Stomach (tissue), 9 donors: Measurements from ENCODE around the gene EEFSEC. TPM values are rescaled to one million over a fixed set of nuclear protein-coding genes. Genes with fewer than 3 reads are reported as not detected.

Experiments
- DNase-seq, 2 donors: peaks; one replicate each; pipeline versions ENCODE4 v3.0.0 to v3.0.0-alpha.2; 2013 to 2019
- H3K27ac ChIP-seq, 5 donors: fragments of 200-600 bp in 4 of 5; sonication (generic) in 4 of 5; one replicate each; pipeline ENCODE4 v1.5.1; 2013 to 2019; ENCODE audit warnings: mild to moderate bottlenecking in 1 of 5, moderate library complexity in 1 of 5
- H3K27me3 ChIP-seq, 3 donors: fragments of 200-600 bp; sonication (generic); one replicate each; pipeline ENCODE4 v1.5.1; 2017 to 2019; ENCODE audit warnings: mixed run types in 1 of 3
- H3K36me3 ChIP-seq, 4 donors: fragments of 200-600 bp; sonication (generic); 1 replicate in 3 of 4; 2 replicates in 1 of 4; pipeline ENCODE4 v1.5.1; 2016 to 2019
- H3K4me1 ChIP-seq, 4 donors: fragments of 200-600 bp; sonication (generic); one replicate each; pipeline ENCODE4 v1.5.1; 2016 to 2019
- H3K4me3 ChIP-seq, 4 donors: fragments of 200-600 bp; sonication (generic) in 3 of 4; one replicate each; pipeline ENCODE4 v1.5.1; 2016 to 2019; ENCODE audit warnings: mild to moderate bottlenecking in 1 of 4
- H3K9me3 ChIP-seq, 4 donors: fragments of 200-600 bp; sonication (generic); one replicate each; pipeline ENCODE4 v1.5.1; 2016 to 2019
- CTCF ChIP-seq, 7 experiments: fragments of 450-650 bp in 4 of 7; fragments of 200-600 bp in 3 of 7; sonication (generic) in 3 of 7; IDR thresholded peaks; one replicate each; pipeline ENCODE4 v1.5.1; 2016 to 2019; ENCODE audit warnings: antibody characterized with exemption in 7 of 7, control low read depth in 2 of 7, mild to moderate bottlenecking in 1 of 7
- EP300 ChIP-seq: sonication (generic); formaldehyde crosslinking; IDR thresholded peaks from one replicate; pipeline ENCODE4 v1.6.1; 2017; ENCODE audit warnings: antibody characterized with exemption
- POLR2A ChIP-seq, 4 donors: fragments of 450-650 bp; IDR thresholded peaks; one replicate each; pipeline ENCODE4 v1.6.1; 2016; ENCODE audit warnings: antibody characterized with exemption in 4 of 4, control low read depth in 2 of 4, mild to moderate bottlenecking in 1 of 4, moderate library complexity in 1 of 4
- POLR2AphosphoS5 ChIP-seq, 3 donors: sonication (generic); formaldehyde crosslinking; IDR thresholded peaks; one replicate each; pipeline ENCODE4 v1.6.1; 2016; ENCODE audit warnings: antibody characterized with exemption in 3 of 3
- WGBS, 5 donors: extraction: QIAGEN DNeasy Blood & Tissue Kit in 3 of 5; methylation state at CpG; one replicate each; pipeline versions ENCODE4 v1.1.5 to v1.1.7; 2013 to 2018; 5-methylcytosine and 5-hydroxymethylcytosine counted together
- intact Hi-C: fragments of 100-400 bp; cut with DNase I; formaldehyde crosslinking; loops from one replicate; pipeline ENCODE4 v1.15.1; 2023; ENCODE audit warnings: low total_unique reads
- polyA plus RNA-seq, 3 donors: library from polyadenylated mRNA; stranded (reverse); fragments of 200-250 nt; gene quantifications; one replicate each; pipeline ENCODE4 v1.2.3, GENCODE V29; 2013
- total RNA-seq, 5 donors: library from RNA; depleted of rRNA; stranded (reverse); fragments of >200 nt; gene quantifications; one replicate each; pipeline versions ENCODE4 v1.1.0 to v1.2.3, GENCODE V29; 2014 to 2016
- donor health status: healthy with polysubstance abuse.
- donor health status: Bipolar disorder and iron deficiency.
- donor health status: healthy.

EEFSEC gene
- total and polyA plus RNA-seq, 8 donors: 5.0 to 39.1 (median 13.2) TPM

GRCh38 chr3:128315313-128315712 lies 162.0 kb downstream of the EEFSEC start:
- no peak for TF ChIP-seq EP300
- TF ChIP-seq POLR2AphosphoS5 (IDR thresholded peaks at IDR 0.05): no peak
- Histone ChIP-seq H3K9me3 (no peaks in the 10 kb centered on the region), H3K27me3 (no peaks in the 10 kb centered on the region), H3K4me1 (peaks cover 0 to 16% (median 2%) of the 10 kb centered on the region in 4 donors), H3K36me3 (peaks cover 0 to 17% (median 13%) of the 10 kb centered on the region in 4 donors), H3K27ac (no peak overlapping the region), H3K4me3 (no peak overlapping the region)
- DNase-seq: no peak
- 89 to 100% (median 94%) methylated on average over 2 of the region's 2 CpGs for WGBS, 5 donors
- intact Hi-C loops: no loop called here

GRCh38 chr3:128316481-128316891 lies 163.2 kb downstream of the EEFSEC start:
- 67 to 89% (median 84%) methylated on average over 14 to 15 of the region's 15 CpGs for WGBS, 5 donors
- Histone ChIP-seq H3K4me3 (no peak overlapping the region), H3K9me3 (no peaks in the 10 kb centered on the region), H3K4me1 (peaks cover 0 to 19% (median 2%) of the 10 kb centered on the region in 4 donors), H3K36me3 (peaks cover 0 to 17% (median 13%) of the 10 kb centered on the region in 4 donors), H3K27me3 (no peaks in the 10 kb centered on the region), H3K27ac (no peak overlapping the region)
- peak; percentile 17 to 72 for DNase-seq
- intact Hi-C loops: no loop called here
- TF ChIP-seq POLR2A (IDR thresholded peaks at IDR 0.05) (no peak), POLR2AphosphoS5 (IDR thresholded peaks at IDR 0.05) (no peak), CTCF (IDR thresholded peaks at IDR 0.05) (no peak), EP300 (no peak)

- TF ChIP-seq POLR2AphosphoS5 (IDR thresholded peaks at IDR 0.05) (no peak), CTCF (IDR thresholded peaks at IDR 0.05) (no peak), EP300 (no peak), POLR2A (IDR thresholded peaks at IDR 0.05) (no peak)
- H3K27me3 ChIP-seq: no peaks in the 10 kb centered on the region
- WGBS, 5 donors: 71 to 83% (median 82%) methylated on average over 15 to 17 of the region's 17 CpGs
- peaks cover 0 to 26% (median 2%) of the 10 kb centered on the region in 4 donors for H3K4me1 ChIP-seq
- intact Hi-C loops: no loop called here
- H3K4me3 ChIP-seq: no peak overlapping the region
- peaks cover 0 to 17% (median 13%) of the 10 kb centered on the region in 4 donors for H3K36me3 ChIP-seq
- peak in 1 of 2 donors; percentile 17 for DNase-seq
- H3K27ac ChIP-seq: peak overlapping the region in 1 of 5 donors; percentile 22
- no peaks in the 10 kb centered on the region for H3K9me3 ChIP-seq
These were observed 163.9 kb downstream of the EEFSEC start for GRCh38 chr3:128317101-128317697.

- Histone ChIP-seq H3K27ac (no peak overlapping the region), H3K4me3 (no peak overlapping the region), H3K4me1 (peaks cover 0 to 31% (median 4%) of the 10 kb centered on the region in 4 donors), H3K36me3 (peaks cover 0 to 17% (median 13%) of the 10 kb centered on the region in 4 donors), H3K9me3 (no peaks in the 10 kb centered on the region), H3K27me3 (no peaks in the 10 kb centered on the region)
- WGBS, 5 donors: 87 to 97% (median 91%) methylated on average over 6 to 8 of the region's 8 CpGs
- peak in 1 of 2 donors; percentile 18 for DNase-seq
- no peak for TF ChIP-seq POLR2A (IDR thresholded peaks at IDR 0.05)
- no peak for TF ChIP-seq POLR2AphosphoS5 (IDR thresholded peaks at IDR 0.05)
- TF ChIP-seq CTCF (IDR thresholded peaks at IDR 0.05): no peak
- TF ChIP-seq EP300: no peak
- intact Hi-C loops: no loop called here
These were observed 164.5 kb downstream of the EEFSEC start for GRCh38 chr3:128317698-128318231.
